Cortex of kidney (tissue), 1 donor: ENCODE results near the gene DOCK1.
"Not testable (repeated sequence)": the region's sequence is repeated elsewhere in the genome, so short reads cannot be mapped to it uniquely, and the experiment has no call there.

Experiments used
- DNase-seq: peaks from one replicate; lab custom pipeline; 2025; lab: John Stamatoyannopoulos, UW

DOCK1 gene

DNA sequence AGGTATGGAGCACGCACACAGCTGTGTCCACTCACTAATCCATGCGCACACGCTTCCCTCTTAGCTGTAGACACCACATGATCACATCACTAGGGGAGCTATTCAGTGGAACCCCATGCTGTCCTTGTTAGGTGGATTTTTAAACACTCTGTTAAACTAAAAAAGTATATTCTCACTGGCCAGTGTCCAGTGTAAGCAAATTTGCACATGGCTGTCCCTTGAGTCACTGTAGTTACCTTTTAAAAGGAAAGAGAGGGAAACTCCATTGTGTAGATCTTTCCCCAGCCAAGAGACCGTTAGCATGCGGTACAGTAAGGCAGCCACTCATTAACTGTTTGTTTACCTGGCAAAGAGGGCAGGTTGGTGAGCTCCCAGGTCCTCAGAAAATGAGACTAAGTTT is 372.8 kb downstream of the DOCK1 start:
- DNase-seq = no peak

DNA sequence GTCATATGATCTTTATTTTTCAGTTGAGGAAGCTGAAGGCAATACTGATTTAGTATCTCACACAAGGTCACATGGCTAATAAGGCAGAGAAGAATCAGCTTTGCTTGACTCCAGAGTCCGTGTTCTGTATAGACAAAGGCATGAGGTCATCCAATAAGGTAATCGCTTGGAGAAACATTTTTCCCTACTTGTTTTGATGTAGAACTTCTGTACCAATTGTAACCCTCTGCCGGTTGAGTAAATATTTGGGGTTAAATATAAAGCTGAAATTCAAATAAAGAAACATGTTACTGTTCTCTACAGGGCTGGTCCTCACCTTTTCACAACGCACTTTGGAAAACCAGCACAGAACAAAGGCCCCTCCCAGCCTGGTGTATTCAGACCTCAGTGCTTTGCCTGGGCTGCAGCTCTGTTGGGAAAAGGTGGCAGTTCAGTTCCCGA is 374.1 kb downstream of the DOCK1 start:
- DNase-seq = no peak

DNA sequence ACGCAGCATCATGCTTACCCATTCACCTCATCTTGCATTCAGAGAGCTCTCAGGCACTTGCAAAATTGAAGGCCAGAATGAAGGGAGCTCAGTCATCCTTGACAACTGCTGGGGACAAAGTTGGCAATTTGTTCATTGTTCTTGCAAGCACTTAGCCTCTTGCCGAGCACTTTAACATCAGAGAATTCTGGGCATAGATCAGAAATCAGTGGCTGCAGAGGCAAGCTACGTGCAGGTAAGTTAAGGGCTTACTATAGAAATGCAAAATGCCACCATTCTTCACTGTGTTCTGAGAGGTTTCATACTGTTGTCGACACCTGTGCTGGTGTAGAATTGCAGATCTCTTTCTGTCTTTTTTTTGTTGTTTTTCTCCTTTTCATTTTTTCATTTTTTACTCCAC is 375.2 kb downstream of the DOCK1 start:
- DNase-seq = no peak

GRCh38 chr10:127283017-127283416 is 377.8 kb downstream of the DOCK1 start:
- no peak for DNase-seq

- no peak for DNase-seq
Observed at GRCh38 chr10:127283576-127283975, 378.3 kb downstream of the DOCK1 start.

GRCh38 chr10:127290850-127291249 is 385.6 kb downstream of the DOCK1 start:
- DNase-seq = no peak

GRCh38 chr10:127291329-127291728 is 386.1 kb downstream of the DOCK1 start:
- no peak for DNase-seq

DNA sequence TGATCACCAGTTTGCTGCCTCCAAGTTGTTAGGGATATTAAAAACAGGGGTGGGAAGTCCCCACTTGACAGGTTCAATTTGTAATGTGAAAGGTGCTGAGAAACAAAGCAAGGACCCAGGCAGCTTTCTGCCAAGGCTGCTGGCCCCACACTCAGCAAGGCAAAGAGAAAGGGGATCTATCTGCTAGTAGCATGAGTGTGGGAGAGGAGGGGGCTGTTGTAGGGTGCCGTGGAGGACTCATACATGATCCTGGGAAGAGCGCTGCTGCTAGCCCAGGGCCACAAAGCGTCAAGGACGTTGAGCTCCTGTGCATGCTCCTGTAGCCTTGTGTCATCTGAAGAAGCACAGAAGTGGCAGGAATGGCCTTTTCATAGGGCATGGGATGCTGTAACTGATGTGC is 387.7 kb downstream of the DOCK1 start:
- no peak for DNase-seq

GRCh38 chr10:127293640-127294039 is 388.4 kb downstream of the DOCK1 start:
- no peak for DNase-seq

GRCh38 chr10:127296696-127297095 is 391.5 kb downstream of the DOCK1 start:
- no peak for DNase-seq

GRCh38 chr10:127298381-127298780 is 393.2 kb downstream of the DOCK1 start:
- DNase-seq = no peak

- not testable (repeated sequence) for DNase-seq
Observed at GRCh38 chr10:127299192-127299591, 394.0 kb downstream of the DOCK1 start.

DNA sequence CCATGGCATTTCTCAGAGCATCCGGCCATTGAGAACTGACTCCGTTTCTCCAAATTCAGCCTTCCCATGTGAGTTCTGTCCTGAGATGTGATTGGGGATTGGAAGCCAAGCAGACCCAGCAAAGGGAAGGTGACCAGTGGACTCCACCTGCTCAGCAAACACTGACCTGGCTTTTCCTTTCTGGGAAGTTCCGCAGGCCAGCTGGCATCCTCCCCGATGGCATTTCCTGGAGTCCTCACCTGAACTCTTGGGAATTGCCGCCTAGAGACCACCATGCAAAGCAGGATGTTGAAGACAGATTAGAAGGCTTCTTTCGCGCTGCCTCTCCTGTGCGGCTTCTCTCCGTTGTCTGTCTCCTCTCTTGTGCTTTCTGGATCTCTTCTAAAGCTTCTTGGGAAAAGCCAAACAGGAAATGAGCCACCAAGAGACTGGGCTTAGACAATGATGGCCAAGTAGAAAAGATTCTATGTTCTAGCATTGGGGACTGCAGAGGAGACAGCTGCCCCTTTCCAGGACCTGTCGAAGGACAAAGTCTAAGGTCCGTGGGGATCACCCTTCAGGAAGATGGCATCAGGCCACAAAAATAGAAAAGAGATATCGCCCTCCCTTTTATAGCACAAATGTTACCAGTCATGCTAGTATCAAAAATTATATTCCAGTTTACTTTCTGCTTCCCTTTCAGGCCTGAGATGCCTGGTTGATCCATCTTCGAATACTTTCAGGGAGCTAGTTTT is 394.9 kb downstream of the DOCK1 start:
- no peak for DNase-seq

GRCh38 chr10:127300868-127301321 is 395.7 kb downstream of the DOCK1 start:
- no peak for DNase-seq

DNA sequence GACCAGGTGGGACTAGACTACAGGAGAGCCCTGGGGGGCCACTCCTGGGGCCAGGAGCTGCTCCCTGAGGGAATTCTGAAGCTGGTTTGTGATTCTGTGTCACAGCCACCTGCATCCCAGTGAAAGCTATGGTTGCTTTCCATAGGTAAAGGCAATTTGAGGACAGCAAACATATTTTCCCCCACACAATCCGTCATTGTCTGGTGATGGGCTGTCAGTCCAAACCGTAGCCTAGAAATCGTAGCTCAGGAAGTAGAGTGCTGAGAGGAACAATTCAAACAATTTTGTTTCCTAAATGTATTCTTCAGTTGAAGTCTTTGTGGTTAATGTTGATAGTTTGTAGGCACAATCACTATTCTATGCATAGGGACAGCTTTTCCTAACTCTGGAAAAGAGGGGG is 397.1 kb downstream of the DOCK1 start:
- no peak for DNase-seq

- DNase-seq = no peak
Observed at GRCh38 chr10:127303105-127303504, 397.9 kb downstream of the DOCK1 start.

DNA sequence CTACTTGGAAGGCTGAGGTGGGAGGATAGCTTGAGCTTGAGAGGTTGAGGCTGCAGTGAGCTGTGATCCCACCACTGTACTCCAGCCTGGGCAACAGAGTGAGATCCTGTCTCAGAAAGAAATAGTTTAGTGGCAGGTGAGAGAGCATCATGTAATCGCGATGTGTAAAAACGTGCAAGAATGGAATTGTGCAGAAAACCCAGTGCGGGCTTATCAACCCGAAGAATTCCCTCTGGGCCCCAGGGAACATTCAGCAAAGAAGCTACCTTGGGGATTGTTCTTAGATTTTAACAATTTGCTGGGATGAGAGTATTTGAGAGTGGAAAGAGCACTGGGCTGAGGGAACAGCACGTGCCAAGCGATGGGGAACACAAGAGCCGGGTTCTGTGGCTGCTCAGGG is 398.5 kb downstream of the DOCK1 start:
- no peak for DNase-seq

DNA sequence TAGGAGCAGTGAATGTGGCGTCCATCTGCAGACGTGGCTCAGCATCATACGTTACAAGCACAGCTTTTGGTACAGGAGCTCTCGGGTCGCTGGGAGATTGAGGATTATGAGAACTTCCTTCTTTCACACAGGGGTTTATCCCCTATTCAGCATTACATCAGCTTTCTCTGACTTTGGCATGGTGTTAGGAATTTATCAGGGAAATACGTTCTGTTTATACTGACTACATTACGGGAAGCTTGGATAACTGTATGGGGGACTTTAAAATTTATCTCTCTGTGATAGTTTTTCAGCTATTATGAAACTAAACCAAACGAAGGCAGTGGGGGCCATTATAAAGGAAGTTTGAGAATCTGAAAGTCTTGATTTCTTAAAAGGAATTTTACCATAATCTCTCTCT is 401.3 kb downstream of the DOCK1 start:
- DNase-seq = no peak

GRCh38 chr10:127307338-127307737 is 402.1 kb downstream of the DOCK1 start:
- no peak for DNase-seq

DNA sequence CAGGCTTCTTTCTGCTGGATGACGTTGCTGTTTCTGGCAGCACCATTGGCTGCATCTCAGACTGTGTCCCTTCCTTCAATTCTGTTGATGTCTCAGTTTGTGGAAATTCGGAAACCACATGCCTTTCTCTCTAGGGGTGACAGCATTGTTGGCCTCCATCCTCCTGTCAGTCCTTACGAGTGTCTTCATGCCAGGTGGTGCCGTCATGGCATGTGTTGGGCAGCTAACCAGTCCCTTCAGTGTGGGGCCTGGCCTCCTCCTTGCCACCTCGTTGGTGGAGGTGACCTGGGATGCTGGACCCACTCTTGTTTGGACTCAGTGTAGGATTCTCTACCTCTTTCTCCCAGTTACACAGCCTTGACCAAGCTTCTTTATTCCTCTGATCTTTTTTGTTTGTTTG is 402.8 kb downstream of the DOCK1 start:
- DNase-seq = no peak

GRCh38 chr10:127309619-127310018 is 404.4 kb downstream of the DOCK1 start:
- not testable (repeated sequence) for DNase-seq

GRCh38 chr10:127310430-127310829 is 405.2 kb downstream of the DOCK1 start:
- no peak for DNase-seq

- DNase-seq = no peak
Observed at GRCh38 chr10:127310923-127311322, 405.7 kb downstream of the DOCK1 start.
